H1 (cell line): ENCODE measurements around the gene IRF7. TPM values are rescaled to one million over a fixed set of nuclear protein-coding genes. Genes with fewer than 3 reads are reported as not detected.

Experiments
- CTCF ChIA-PET: fragments of 300-600 bp; sonication (Branson Sonifier 250); formaldehyde crosslinking; loops from one replicate; lab custom pipeline; 2021; ENCODE audit not compliant: partially characterized antibody; lab: Charles Lee
- POLR2A ChIA-PET: fragments of 300-600 bp; sonication (Branson Sonifier 250); formaldehyde crosslinking; loops from one replicate; lab custom pipeline; 2021; ENCODE audit warnings: inconsistent platforms; ENCODE audit not compliant: partially characterized antibody; lab: Charles Lee
- DNase-seq, 2 experiments: peaks; one replicate each; pipeline versions ENCODE4 v3.0.0 to v3.0.0-alpha.2; 2010 to 2022; ENCODE audit warnings: low spot score in 2 of 2, low read depth in 1 of 2, mixed read lengths in 1 of 2
- FAIRE-seq: peaks from 2 replicates; lab custom pipeline; 2011; peaks lifted over from hg19 to GRCh38; lab: Jason Lieb, UNC
- H2AFZ ChIP-seq: 2 replicates; pipeline ENCODE4 v1.8.1; 2012; ENCODE audit warnings: low read length, inconsistent platforms
- H2AK5ac ChIP-seq: 2 replicates; pipeline ENCODE4 v1.6.1; 2013; ENCODE audit warnings: low read depth, low read length
- H2BK120ac ChIP-seq: replicated peaks from 2 replicates; pipeline ENCODE3; 2013; ENCODE audit warnings: low read depth, low read length, inconsistent platforms
- H2BK12ac ChIP-seq: 2 replicates; pipeline ENCODE4 v1.6.1; 2013; ENCODE audit warnings: low read depth, low read length
- H2BK15ac ChIP-seq: 2 replicates; pipeline ENCODE4 v1.6.1; 2013; ENCODE audit warnings: low read length
- H2BK20ac ChIP-seq: 2 replicates; pipeline ENCODE4 v1.6.1; 2013; ENCODE audit warnings: low read length
- H2BK5ac ChIP-seq: 2 replicates; pipeline ENCODE4 v1.6.1; 2013; ENCODE audit warnings: low read depth, low read length
- H3K14ac ChIP-seq: 2 replicates; pipeline ENCODE4 v1.6.1; 2013; ENCODE audit warnings: inconsistent platforms; ENCODE audit not compliant: insufficient read length
- H3K18ac ChIP-seq: 2 replicates; pipeline ENCODE4 v1.6.1; 2013; ENCODE audit warnings: low read length; ENCODE audit errors: extremely low read depth
- H3K23ac ChIP-seq: 2 replicates; pipeline ENCODE4 v1.6.1; 2013; ENCODE audit warnings: inconsistent platforms; ENCODE audit not compliant: insufficient read length
- H3K23me2 ChIP-seq: 2 replicates; pipeline ENCODE4 v1.6.1; 2013; ENCODE audit warnings: low read depth, low read length
- H3K27ac ChIP-seq: 2 replicates; pipeline ENCODE4 v1.6.1; 2011; ENCODE audit warnings: low read depth, low read length, inconsistent platforms
- H3K27me3 ChIP-seq, 4 experiments: replicated peaks in 1 of 4; 1 replicate in 1 of 4; 2 replicates in 3 of 4; pipeline versions ENCODE4 v1.6.1 to v1.8.1; 2011 to 2013; ENCODE audit warnings: low read length in 3 of 4, mild to moderate bottlenecking in 3 of 4, inconsistent platforms in 2 of 4, mixed read lengths in 2 of 4, moderate library complexity in 1 of 4; ENCODE audit not compliant: control insufficient read depth in 3 of 4, insufficient read depth in 3 of 4; ENCODE audit errors: extremely low read depth in 1 of 4
- H3K36me3 ChIP-seq, 4 experiments: 2 replicates each; pipeline versions ENCODE4 v1.6.1 to v1.8.1; 2011 to 2013; ENCODE audit warnings: mild to moderate bottlenecking in 4 of 4, low read length in 3 of 4, moderate library complexity in 2 of 4, control low read depth in 1 of 4, inconsistent platforms in 1 of 4; ENCODE audit not compliant: insufficient read depth in 4 of 4, control insufficient read depth in 2 of 4
- H3K4ac ChIP-seq: replicated peaks from 2 replicates; pipeline ENCODE3; 2013; ENCODE audit warnings: low read length, low read depth, mixed read lengths, inconsistent platforms; ENCODE audit not compliant: insufficient read length
- H3K4me1 ChIP-seq, 4 experiments: replicated peaks in 1 of 4; 1 replicate in 1 of 4; 2 replicates in 3 of 4; pipeline versions ENCODE4 v1.6.1 to v1.8.1; 2011 to 2013; ENCODE audit warnings: low read length in 3 of 4, inconsistent platforms in 2 of 4, mixed read lengths in 1 of 4; ENCODE audit not compliant: insufficient read depth in 4 of 4, control insufficient read depth in 3 of 4
- H3K4me2 ChIP-seq, 2 experiments: 2 replicates each; pipeline versions ENCODE4 v1.6.1 to v1.8.1; 2011 to 2013; ENCODE audit warnings: low read depth in 2 of 2, low read length in 2 of 2, control low read depth in 1 of 2, inconsistent platforms in 1 of 2, mild to moderate bottlenecking in 1 of 2; ENCODE audit not compliant: insufficient read depth in 1 of 2
- H3K4me3 ChIP-seq, 4 experiments: fragments of 200-600, 300-600 bp in 1 of 4; sonication (generic), shearing (Covaris generic), sonication (Bioruptor Twin) in 1 of 4; 2 replicates each; pipeline versions ENCODE4 v1.5.1 to v1.8.1; 2011 to 2016; ENCODE audit warnings: low read length in 4 of 4, low read depth in 3 of 4, control low read depth in 2 of 4, inconsistent platforms in 2 of 4, mild to moderate bottlenecking in 2 of 4, mixed read lengths in 1 of 4, moderate library complexity in 1 of 4; ENCODE audit not compliant: insufficient read depth in 2 of 4; ENCODE audit errors: extremely low read depth in 1 of 4
- H3K56ac ChIP-seq: replicated peaks from 2 replicates; pipeline ENCODE3; 2013; ENCODE audit warnings: low read depth, mild to moderate bottlenecking, mixed read lengths, low read length, inconsistent platforms; ENCODE audit not compliant: insufficient read length
- H3K79me1 ChIP-seq: 2 replicates; pipeline ENCODE4 v1.6.1; 2013; ENCODE audit warnings: low read depth, low read length, control low read depth
- H3K79me2 ChIP-seq, 2 experiments: 2 replicates each; pipeline versions ENCODE4 v1.6.1 to v1.8.1; 2012 to 2013; ENCODE audit warnings: low read length in 2 of 2, mild to moderate bottlenecking in 2 of 2, inconsistent platforms in 1 of 2; ENCODE audit not compliant: insufficient read depth in 2 of 2, control insufficient read depth in 1 of 2
- H3K9ac ChIP-seq, 4 experiments: replicated peaks in 1 of 4; 1 replicate in 1 of 4; 2 replicates in 3 of 4; pipeline versions ENCODE4 v1.6.1 to v1.8.1; 2011 to 2013; ENCODE audit warnings: low read depth in 3 of 4, low read length in 3 of 4, control low read depth in 2 of 4, mild to moderate bottlenecking in 2 of 4, moderate library complexity in 2 of 4, inconsistent platforms in 1 of 4; ENCODE audit errors: extremely low read depth in 1 of 4
- H3K9me3 ChIP-seq, 2 experiments: 2 replicates each; pipeline versions ENCODE4 v1.6.1 to v1.8.1; 2012 to 2013; ENCODE audit warnings: mild to moderate bottlenecking in 2 of 2, moderate library complexity in 2 of 2, control low read depth in 1 of 2, inconsistent platforms in 1 of 2, low read depth in 1 of 2, low read length in 1 of 2, mixed read lengths in 1 of 2; ENCODE audit not compliant: insufficient read depth in 2 of 2
- H4K20me1 ChIP-seq, 2 experiments: replicated peaks in 1 of 2; 2 replicates each; pipeline versions ENCODE3 to v1.8.1; 2011 to 2013; ENCODE audit warnings: inconsistent platforms in 2 of 2, low read length in 2 of 2, mild to moderate bottlenecking in 1 of 2; ENCODE audit not compliant: insufficient read depth in 2 of 2, control insufficient read depth in 1 of 2
- H4K5ac ChIP-seq: 2 replicates; pipeline ENCODE4 v1.6.1; 2013; ENCODE audit warnings: low read length, low read depth, mixed read lengths, inconsistent platforms; ENCODE audit not compliant: insufficient read length
- H4K8ac ChIP-seq: 2 replicates; pipeline ENCODE4 v1.8.0; 2013; ENCODE audit warnings: mild to moderate bottlenecking, moderate library complexity, low read length, inconsistent platforms; ENCODE audit not compliant: insufficient read depth; ENCODE audit errors: extremely low read depth
- H4K91ac ChIP-seq: replicated peaks from 2 replicates; pipeline ENCODE3; 2013; ENCODE audit warnings: low read length, mixed read lengths, inconsistent platforms; ENCODE audit not compliant: insufficient read length
- CREB1 ChIP-seq: IDR thresholded peaks from 2 replicates; pipeline ENCODE4 v1.6.1; 2012; ENCODE audit warnings: inconsistent platforms
- CTCF ChIP-seq, 3 experiments: IDR thresholded peaks; 1 replicate in 2 of 3; 2 replicates in 1 of 3; pipeline versions ENCODE4 v1.5.1 to v1.6.1; 2011; ENCODE audit warnings: low read length in 3 of 3, mild to moderate bottlenecking in 3 of 3, inconsistent platforms in 2 of 3, low read depth in 1 of 3, moderate library complexity in 1 of 3; ENCODE audit not compliant: insufficient read depth in 1 of 3; ENCODE audit errors: control extremely low read depth in 1 of 3
- FOSL1 ChIP-seq: IDR thresholded peaks from 2 replicates; pipeline ENCODE4 v1.6.1; 2011; ENCODE audit warnings: mild to moderate bottlenecking, low read depth, low read length, moderate library complexity; ENCODE audit not compliant: insufficient read depth
- RAD21 ChIP-seq, 2 experiments: IDR thresholded peaks in 1 of 2; conservative IDR thresholded peaks in 1 of 2; 2 replicates each; pipeline ENCODE4 v1.6.1; 2011; ENCODE audit warnings: low read depth in 2 of 2, low read length in 2 of 2, improper control_type of control experiment in 1 of 2, inconsistent platforms in 1 of 2, mild to moderate bottlenecking in 1 of 2, moderate library complexity in 1 of 2
- RNF2 ChIP-seq: fragments of 200-900, 300-1000 bp; sonication (generic); IDR thresholded peaks from 2 replicates; pipeline ENCODE4 v1.7.1; 2016; ENCODE audit warnings: borderline replicate concordance, low read depth, mild to moderate bottlenecking, antibody characterized with exemption, low read length; ENCODE audit not compliant: poor library complexity, severe bottlenecking; ENCODE audit errors: missing control alignments
- SIN3A ChIP-seq, 2 experiments: IDR thresholded peaks in 1 of 2; conservative IDR thresholded peaks in 1 of 2; 2 replicates each; pipeline ENCODE4 v1.6.1; 2011 to 2012; ENCODE audit warnings: low read length in 2 of 2, improper control_type of control experiment in 1 of 2, low read depth in 1 of 2, mild to moderate bottlenecking in 1 of 2
- TAF1 ChIP-seq: IDR thresholded peaks from 2 replicates; pipeline ENCODE4 v1.6.1; 2011; ENCODE audit warnings: mild to moderate bottlenecking, low read depth, low read length
- WGBS, 2 experiments: shearing (Covaris generic) in 1 of 2; methylation state at CpG; one replicate each; pipeline versions ENCODE4 v1.1.6 to v1.1.7; 2013 to 2015; ENCODE audit warnings: low lambda C conversion rate in 2 of 2, mixed read lengths in 2 of 2, inconsistent platforms in 1 of 2, low coverage in 1 of 2, missing lambda C conversion rate in 1 of 2; ENCODE audit not compliant: insufficient replicate concordance in 2 of 2, insufficient coverage in 1 of 2, insufficient read length in 1 of 2; ENCODE audit errors: extremely low coverage in 1 of 2, missing lambda C conversion rate in 1 of 2; 5-methylcytosine and 5-hydroxymethylcytosine counted together
- polyA plus RNA-seq, 7 experiments: library from polyadenylated mRNA; depleted of rRNA in 3 of 7; stranded (reverse) in 5 of 7; unstranded in 2 of 7; fragments of >200 nt in 5 of 7; fragments of 200-250 nt in 2 of 7; gene quantifications; 1 replicate in 5 of 7; 2 replicates in 1 of 7; 4 replicates in 1 of 7; pipeline versions ENCODE4 v1.2.1 to v1.2.3, GENCODE V29; 2011 to 2013; ENCODE audit warnings: missing spikeins in 2 of 7, mixed read lengths in 2 of 7
- total RNA-seq: library from RNA; stranded (reverse); fragmentation: NEBNext Ultra II Directional; extraction: Animal tissue kit (Norgen Biotek cat#: 25700); gene quantifications from 2 replicates; pipeline ENCODE4 v1.2.1, GENCODE V29; 2021

Gene IRF7
- total and polyA plus RNA-seq, 2 of the 8 experiments (the other 6 are each of a cell fraction or from before 2014, with no cell fraction given): 9.1 to 9.6 TPM

- Histone ChIP-seq H4K8ac (no peak overlapping the region; the same call in 1 of the 2 replicates), H3K4me3 (no peak overlapping the region), H3K27ac (no peak overlapping the region), H2AK5ac (no peak overlapping the region), H3K23ac (no peak overlapping the region), H3K23me2 (peaks cover 14% of the 10 kb centered on the region; the same call in 1 of the 2 replicates), H3K9me3 (no peaks in the 10 kb centered on the region), H3K14ac (no peak overlapping the region), H4K91ac (no peak overlapping the region), H4K20me1 (peaks cover 10 to 32% of the 10 kb centered on the region in 2 experiments), H2BK20ac (no peak overlapping the region), H4K5ac (no peak overlapping the region), H3K4me2 (no peak overlapping the region), H2BK12ac (no peak overlapping the region), H3K36me3 (peaks cover 0 to 8% (median 4%) of the 10 kb centered on the region in 4 experiments; a peak in 5 of 8 replicates), H3K79me1 (peaks cover 13% of the 10 kb centered on the region), H3K18ac (no peak overlapping the region), H2AFZ (no peak overlapping the region), H3K27me3 (peaks cover 0 to 2% (median under 1%) of the 10 kb centered on the region in 4 experiments; a peak in 3 of 7 replicates), H2BK5ac (no peak overlapping the region), H3K9ac (no peak overlapping the region), H2BK15ac (no peak overlapping the region), H3K4me1 (peaks cover 0 to 26% (median 15%) of the 10 kb centered on the region in 4 experiments; a peak in 6 of 7 replicates), H3K79me2 (peaks cover 0 to 4% of the 10 kb centered on the region in 2 experiments; a peak in 1 of 4 replicates), H3K56ac (no peak overlapping the region), H2BK120ac (no peak overlapping the region), H3K4ac (no peak overlapping the region)
- 89% methylated on average over 17 of the region's 18 CpGs; no CpG with 5 or more reads in 1 of the 2 experiments for WGBS, 2 experiments
- CTCF ChIA-PET: interaction anchor here (0.7 to 2.0 kb wide), 8 partner anchors 9 to 200 kb away, joined by 3 to 6 read pairs (median 4); no protein-coding TSS in a partner anchor
- DNase-seq (no peak), FAIRE-seq (no peak)
- POLR2A ChIA-PET: interaction anchor here (1.0 to 2.5 kb wide), 4 partner anchors 65 to 79 kb away, joined by 3 to 10 read pairs (median 4); no protein-coding TSS in a partner anchor
- no peak for TF ChIP-seq FOSL1
- TF ChIP-seq RNF2: no peak
- no peak for TF ChIP-seq CTCF (IDR thresholded peaks at IDR 0.05; ENCODE audit: control extremely low read depth in 1 of 3, insufficient read depth in 1 of 3, low read depth in 1 of 3, low read length in 3 of 3)
- TF ChIP-seq RAD21 (IDR thresholded peaks at IDR 0.05 in 1 of 2, conservative IDR thresholded peaks at IDR 0.05 in 1 of 2; ENCODE audit: low read depth in 2 of 2, low read length in 2 of 2): no peak
- no peak for TF ChIP-seq CREB1
- TF ChIP-seq SIN3A (conservative IDR thresholded peaks at IDR 0.05 in 1 of 2, IDR thresholded peaks at IDR 0.05 in 1 of 2; ENCODE audit: low read depth in 1 of 2, low read length in 2 of 2): no peak
- no peak for TF ChIP-seq TAF1
These were observed 52.5 kb downstream of the IRF7 start for GRCh38 chr11:563066-563811.
